Stimulated activated CD8-positive, alpha-beta memory T cell treated with anti-CD3 and anti-CD28 coated beads, Interleukin-12 subunit alpha, Interleukin-12 subunit beta, amount 100 ng/mL, for 24 hours (primary cell): ENCODE data around the gene CREG2.
A peak's percentile ranks its signal among the peaks of the same experiment; 100 is the strongest.
"Not testable (repeated sequence)": the region's sequence is repeated elsewhere in the genome, so short reads cannot be mapped to it uniquely, and the experiment has no call there.

ENCODE experiments used
- DNase-seq: peaks from one replicate; pipeline ENCODE4 v3.0.0-alpha.2; 2020; ENCODE audit errors: extremely low read depth

The CREG2 gene

DNA sequence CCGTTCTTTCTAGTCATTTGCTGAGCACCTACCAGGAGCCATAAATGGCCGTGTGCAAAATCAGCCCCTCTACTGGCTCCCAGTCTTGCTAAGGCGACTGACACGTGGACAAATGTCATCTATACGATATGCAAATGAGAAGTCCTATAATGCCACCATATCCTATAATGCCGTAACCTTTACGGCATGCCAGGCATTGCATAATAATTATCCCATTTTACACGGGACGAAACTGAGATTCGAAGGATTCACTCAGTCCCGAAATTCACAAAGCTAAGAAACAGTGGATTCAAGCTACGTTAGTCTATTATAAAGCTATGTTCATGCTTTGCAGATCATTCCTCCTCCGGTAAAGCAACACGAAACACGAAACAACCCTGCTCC, 44.7 kb downstream of the CREG2 start:
- no peak for DNase-seq

DNA sequence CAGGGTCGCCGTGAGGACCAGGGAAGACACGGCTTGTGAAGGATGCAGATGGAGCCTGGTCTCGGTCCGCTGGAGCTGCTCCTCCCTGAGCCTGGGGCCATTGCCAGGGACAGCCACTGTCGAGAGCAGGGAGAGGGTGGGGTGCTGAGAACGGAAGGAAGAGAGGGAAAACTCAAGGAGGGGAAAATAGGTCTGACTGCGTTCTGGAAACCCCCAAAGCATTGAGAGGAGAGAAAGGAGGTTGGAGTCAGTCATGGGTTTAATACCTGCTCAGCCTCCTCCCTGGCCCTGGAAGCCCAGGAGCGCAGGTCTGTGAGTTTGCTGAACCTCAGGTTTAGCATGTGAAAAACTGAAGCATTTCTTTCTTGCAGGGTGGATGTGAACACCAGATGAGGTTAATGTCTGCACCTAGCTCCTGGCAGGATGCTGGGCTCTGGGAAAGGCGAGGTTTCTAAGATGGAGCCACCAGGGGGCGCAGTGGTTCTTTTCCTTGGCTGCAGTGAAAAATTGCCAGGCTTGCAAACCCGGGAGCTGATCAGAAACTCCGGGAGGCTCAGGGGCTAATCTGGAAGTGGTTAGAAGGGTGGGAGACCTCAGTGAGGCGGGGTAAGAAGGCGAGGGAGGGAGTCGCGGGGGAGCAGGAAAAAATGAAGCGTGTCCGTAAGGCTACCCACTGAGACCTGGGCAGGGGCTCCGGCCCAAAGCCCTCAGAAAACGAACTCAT, 45.2 kb downstream of the CREG2 start:
- peak; percentile 49 for DNase-seq

DNA sequence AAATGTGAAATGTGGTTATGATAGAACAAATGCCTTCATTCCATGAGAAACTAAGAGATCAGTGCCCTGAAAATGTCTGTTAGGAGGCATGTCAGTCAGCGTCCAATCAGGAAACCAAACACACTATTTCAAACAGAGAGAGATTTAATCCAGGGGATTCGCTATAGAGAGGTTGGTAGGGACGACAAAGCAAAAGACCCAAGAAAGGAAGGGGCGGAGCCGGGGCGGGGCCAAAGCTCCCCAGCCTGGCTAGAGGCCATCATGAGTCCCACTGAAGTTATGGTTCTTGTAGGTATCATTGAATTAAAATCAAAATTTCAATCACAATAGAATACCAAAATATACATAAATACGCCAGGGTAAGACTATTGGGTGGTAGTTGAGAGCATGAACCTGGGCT, 45.9 kb downstream of the CREG2 start:
- no peak for DNase-seq

DNA sequence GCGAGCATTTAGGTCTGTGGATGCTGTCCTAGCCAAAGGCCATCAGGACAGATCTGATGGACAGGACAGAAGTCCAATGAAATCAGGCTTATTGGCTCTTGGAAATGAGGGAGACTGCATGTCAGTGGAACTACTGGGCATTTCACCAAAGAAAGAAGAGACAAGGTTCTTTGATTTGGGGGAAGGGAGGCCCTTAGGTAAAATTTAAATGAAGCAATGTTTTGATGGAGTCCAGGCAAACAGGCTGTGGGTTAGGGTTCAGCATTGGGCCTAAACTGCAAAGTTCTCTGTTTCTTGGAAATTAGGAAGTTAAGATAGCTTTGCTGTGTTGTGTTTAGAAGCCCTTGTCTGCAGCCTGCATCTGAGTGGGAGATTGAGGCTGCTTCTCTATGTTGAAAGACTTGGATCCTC, 47.2 kb downstream of the CREG2 start:
- no peak for DNase-seq

DNA sequence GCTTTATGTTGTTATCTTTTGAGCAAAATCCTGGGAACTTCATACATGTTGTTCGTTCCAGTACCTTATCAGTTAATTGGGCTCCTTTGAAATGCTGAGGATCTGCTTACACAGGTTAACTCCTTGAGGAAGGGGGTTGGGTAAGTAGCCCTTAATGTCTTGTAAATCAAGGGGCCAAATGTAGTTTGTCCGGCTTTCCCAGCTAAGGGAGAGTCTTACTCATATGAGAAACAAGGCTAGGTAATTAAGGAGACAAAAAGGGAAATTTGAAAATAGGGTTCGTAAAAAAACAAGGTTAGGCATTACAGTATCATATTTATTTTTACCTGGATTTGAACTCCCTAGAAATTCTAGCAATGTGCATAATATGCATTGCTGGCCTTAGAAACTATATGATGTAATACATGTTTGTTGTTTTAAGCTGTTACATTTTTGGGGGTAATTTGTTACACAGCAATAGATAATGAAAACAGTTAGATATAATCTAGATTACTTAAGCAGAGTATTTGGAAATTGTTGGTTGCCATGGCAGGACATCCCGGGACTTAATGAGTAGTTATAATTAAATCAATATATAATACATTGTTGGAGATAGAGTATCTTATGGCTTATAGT, 47.9 kb downstream of the CREG2 start:
- no peak for DNase-seq

DNA sequence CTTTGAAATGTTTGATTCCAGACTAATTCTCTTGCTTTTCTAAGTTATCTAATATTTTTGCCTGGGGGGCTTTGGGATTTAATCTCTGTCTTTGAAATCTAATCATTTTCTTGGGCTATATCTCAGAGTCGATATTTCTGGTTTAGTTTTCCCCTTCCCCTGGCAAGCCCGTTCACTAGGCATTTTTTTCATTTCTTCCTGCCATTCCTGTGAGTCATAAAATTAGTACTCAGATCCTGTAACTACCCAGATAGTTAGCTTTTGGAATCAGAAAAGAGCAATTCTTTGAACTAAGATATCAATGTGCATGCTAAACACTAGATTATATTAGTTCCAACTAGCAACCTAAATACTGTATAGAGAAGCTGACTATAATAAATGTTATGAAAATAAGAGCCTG, 49.4 kb downstream of the CREG2 start:
- DNase-seq, result no peak

DNA sequence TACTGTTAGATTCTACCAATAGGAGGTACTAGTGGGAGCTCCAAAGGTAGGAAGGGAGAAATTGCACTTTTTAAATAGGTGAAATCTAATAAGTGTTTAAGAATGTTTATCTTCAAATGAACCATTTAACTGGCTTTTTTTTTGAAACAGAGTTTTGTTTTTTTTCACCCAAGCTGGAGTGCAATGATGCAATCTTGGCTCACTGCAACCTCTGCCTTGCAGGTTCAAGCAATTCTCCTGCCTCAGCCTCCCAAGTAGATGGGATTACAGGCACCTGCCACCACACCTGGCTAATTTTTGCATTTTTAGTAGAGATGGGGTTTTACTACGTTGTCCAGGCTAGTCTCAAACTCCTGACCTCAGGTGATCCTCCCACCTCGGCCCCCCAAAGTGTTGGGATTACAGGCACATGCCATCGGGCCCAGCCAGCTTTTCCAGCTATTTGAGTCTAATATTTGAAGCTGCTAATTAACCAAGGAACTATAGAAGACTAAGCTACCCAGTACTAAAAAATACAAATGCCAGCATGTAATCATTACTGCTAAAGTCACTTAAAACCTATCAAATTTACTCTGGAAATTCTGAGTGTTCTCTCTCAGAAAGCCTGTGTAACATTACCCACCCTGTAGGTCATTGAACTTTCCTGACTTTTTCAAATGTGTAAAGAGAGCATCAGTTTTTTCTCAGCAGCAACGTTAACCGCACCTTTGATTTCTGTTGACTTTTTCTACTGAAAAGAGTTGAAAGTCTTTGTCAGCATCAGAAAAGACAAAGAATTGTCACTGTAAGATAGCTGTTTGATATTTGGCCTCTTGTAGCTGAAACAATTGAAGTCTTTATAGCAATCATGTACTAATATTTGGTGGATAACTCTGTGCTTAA, 54.2 kb downstream of the CREG2 start:
- no peak for DNase-seq

DNA sequence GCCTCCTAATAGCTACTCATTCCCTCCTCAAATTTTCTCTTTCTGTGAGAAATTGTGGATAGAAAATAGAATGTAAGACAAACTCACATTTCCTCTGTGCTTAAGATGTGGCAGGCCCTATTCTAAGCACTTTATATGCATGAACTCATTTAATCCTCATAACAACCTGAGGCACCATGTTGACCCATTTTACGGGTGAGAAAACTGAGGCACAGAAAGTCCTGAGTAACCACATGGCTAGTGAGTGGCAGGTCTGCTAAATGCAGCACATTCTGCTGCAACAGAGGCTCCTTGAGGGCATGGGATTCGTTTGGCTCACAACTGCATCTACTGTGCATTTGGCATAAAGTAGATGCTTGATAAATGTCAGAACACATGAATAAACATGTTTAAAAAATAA, 56.1 kb downstream of the CREG2 start:
- DNase-seq, result no peak

DNA sequence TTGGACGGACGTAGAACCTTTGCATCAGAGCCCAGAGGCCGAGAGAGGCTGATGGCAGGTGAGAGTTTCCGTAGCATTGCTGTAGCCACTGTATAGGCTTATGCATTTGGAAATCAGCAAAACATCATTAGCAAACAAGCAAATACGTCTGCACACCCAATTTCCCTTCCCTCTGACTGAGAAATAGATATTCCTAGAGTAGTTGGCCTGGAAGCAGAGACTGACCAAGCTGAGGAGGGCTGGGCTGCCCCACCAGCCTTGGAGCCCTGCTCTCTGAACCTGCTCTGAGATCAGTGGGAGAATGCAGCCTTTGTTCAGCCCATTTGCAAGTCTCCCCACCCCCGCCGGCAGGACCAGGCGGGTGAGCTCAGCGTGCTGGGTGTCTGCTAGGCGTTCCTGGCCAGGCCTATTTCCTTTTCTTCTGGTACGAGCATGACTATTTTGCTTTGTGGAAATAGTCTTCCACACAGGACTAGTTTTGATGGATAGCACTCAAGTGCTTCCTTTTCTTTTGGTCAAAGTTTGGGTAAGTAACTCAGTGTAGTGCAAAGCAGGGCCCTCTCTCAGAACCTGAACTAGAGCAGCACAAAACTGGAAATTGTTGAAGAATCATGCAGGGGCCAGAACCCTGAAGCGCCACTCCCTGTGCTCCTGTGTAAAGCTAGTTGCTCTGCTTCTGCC, 56.9 kb downstream of the CREG2 start:
- DNase-seq, result no peak

DNA sequence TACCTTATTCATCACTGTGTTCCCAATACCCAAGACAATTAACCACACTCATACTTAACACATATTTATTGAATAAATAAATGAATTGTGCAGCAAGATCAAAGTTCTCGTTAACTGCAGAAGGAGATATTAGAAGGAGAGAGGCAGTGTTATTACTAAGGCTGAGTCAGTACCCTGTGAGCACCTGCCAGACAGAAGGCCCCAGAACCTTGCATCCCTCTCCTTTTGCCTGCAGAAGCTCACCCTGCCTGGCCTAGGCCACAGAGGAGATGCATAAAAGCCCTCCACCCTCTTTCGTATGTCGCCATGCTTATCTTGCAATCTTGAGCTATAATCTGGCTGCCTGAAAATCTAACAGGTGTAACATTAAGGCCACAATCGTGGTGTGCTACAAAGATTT, 58.3 kb downstream of the CREG2 start:
- DNase-seq, result no peak

DNA sequence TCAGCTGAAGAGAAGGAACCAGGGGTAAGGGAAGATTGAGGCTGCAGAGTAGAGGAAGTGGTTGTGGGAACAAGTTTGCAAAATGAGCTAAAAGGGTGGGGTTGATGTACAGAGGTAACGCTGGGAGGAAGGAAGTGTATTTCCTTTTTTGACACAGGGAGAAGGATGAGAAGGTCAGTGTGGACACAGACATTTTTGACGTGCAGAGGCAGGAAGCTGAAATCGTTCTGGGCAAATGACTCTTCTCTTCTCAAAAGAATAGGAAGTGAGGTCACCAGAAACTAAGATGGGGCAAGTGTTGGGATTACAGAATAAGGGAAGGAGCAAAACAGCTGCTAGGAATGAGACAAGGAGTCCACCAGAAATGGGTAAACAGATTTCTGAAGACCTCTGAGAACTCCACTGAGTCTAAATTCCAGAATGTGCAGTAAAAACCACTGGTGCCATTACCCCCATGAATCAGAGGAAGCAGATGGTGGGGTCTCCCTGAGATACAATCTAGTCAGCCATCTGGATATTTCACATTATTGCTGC, 58.8 kb downstream of the CREG2 start:
- DNase-seq, result no peak

DNA sequence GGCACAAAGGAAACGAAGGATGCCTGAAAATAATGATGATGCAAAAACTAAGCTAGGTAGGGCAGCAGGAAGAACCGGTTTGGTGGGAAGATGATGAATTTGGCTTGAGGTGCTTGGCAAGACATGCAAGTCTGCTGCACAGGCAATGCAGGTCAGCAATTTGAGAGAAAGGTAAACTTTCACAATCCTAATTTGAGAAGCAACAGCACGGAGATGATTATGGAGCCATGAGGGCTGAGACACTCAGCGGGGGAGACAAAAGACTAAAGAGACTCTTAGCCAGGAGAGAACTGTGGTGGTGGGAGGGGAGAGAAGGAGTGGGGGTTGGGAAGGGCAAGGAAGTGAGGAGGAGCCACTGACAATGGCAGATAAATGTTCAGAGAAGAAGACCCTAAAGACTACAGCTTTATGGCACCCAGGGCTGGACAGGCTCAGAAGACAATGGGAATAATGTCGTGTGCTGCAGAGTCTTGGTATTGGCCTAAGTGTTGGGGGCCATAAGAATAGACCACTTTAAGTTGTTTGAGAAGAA, 59.4 kb downstream of the CREG2 start:
- DNase-seq, result no peak

DNA sequence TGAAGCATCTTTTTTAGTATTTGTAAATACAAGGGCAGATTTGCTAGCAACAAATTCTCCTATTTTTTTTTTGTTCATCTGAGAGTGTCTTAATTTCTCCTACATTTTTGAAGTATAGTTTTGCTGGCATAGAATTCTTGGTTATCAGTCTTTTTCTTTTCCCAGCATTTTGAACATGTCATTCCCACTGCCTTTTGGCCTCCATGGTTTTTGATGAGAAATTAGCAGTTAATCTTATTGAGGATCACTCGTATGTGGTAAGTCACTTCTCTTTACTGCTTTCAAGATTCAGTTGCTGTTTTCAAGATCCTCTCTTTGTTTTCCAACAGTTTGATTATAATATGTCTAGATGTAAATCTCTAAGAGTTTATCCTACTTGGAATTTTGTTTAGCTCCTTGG, 61.9 kb downstream of the CREG2 start:
- DNase-seq, result no peak

DNA sequence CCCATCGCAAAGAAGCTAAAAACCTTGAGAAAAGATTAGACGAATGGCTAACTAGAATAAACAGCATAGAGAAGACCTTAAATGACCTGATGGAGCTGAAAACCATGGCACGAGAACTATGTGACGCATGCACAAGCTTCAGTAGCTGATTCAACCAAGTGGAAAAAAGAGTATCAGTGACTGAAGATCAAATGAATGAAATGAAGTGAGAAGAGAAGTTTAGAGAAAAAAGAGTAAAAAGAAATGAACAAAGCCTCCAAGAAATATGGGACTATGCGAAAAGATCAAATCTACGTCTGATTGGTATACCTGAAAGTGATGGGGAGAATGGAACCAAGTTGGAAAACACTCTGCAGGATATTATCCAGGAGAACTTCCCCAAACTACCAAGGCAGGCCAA, 70.7 kb downstream of the CREG2 start:
- DNase-seq, result not testable (repeated sequence)

DNA sequence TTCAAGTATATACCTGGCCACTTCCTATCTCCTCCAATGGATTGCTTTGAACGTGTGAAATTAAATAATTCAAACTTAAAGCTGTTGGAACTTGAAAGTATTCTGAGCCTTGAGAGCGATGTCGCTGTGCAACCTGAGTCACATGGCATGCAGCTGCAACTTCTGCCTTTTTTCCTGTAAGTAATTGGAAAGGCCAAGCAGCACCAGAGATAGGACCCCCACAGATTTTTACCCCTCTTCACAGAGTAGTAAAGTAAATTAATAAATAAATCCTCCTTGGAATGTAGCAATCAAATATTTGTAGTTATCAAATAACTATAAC, 75.6 kb downstream of the CREG2 start:
- no peak for DNase-seq

DNA sequence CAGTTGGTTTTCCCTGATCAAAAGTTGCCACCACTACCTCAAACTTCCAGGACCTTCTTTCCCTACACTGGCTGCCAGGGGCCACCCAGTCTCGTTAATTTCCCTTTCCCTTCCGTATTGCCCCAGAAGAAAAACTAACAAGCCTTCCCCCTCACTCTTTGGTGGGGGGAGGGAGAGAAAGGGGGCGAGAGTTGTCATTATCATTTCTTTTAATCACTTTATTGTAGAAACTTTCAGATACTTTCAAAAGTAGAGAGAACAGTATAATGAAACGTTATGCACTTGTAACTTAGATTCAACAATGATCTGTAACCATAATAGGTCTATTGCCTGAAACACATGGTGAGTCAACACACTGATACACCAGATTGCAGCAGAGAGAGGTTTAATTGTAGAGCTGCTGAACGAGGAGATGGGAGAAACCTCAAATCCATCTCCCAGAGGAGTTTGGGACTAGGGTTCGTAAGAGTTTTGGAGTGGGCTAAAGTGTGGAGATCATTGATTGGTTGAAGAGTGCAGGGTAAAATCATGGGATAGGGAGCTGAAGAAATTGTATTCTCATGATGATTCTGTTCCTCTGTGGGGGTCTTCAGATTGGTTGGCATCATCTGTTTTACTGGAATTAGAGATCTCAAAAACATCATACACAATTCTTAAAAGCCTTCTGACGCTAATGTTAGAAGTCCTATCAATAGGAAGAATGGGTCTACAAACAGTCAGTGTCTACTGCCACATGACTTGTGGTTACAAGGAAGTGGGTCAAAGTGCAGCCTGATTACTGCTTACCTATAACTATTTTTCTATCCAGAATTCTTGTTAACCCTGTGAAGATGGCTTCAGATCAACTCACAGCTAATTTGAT, 76.2 kb downstream of the CREG2 start:
- no peak for DNase-seq

DNA sequence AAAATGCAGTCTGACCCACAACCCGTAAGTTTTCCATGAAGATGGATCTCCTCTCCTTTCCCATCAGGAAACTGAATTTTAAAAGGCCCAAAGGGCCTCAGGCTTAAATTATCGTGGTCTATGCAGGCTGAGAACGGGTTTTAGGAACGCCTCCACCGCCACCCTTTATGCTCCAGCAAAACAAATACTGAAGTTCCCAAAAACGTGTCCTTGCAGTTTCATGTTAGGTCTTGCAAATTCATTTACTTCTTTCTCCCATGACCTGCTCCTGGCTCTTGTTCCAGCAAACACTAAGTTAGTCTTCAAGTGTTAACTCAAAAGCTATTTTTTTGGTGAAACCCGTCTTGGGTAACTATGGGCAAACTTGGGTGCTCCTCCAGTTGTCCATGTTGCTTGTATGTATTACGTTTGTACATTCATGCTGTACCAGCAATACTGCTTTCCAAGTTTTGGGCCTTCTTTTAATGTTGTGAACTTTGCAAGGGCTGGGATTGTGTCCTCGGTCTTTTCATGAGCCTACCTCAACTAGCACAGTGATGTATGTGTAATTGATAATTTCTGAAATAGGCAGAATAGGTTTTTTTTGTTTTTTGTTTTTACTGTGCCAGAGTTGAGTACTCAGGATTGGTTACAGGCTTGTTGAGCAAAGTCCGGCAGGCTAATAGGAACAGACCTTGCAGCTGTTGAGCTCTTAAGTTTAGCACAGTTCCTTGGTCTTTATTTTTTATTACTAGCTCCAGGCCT, 77.0 kb downstream of the CREG2 start:
- no peak for DNase-seq

DNA sequence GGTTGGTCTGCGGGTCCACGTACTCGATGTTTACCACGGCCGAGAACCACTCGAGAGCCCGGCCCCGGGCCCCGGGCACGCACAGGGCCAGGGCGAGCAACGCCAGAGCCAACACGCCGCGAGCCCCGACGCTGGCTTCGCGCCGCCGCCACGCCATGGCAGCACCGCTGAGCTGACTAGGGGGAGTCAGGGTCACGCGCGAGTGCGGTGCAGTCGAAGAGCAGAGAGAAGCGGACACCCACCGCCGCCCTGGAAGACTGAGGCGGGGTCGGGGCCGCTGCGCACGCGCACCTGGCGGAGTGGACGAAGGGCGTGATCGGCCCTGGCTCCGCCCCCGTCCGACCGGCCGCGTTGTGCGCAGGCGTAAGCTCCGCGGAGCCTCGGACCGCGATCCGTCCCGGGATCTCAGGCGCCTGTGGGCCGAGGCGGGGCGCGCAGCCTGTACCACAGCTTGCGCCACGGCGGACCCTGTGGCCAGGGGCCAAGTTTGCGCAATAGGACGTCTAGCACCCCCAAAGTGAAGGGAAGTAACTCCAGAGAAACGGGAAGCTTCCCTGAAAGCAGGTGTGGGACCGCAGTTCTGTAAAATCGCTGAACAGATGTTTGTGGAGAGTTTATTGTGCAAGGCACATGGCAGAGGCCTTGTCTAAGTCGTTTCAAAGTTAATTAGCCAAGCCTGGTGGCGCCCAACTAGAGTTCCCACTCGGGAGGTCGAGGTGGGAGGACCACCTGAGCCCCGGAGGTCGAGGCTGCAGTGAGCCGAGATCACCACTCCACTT, 78.7 kb downstream of the CREG2 start, which contains the start of gene RNF149:
Gene RNF149, minus strand, starts transcription at position 270 of the 779 bp plus-strand sequence. Its CDS starts 113 bp downstream, at position 157.
- DNase-seq, result peak; percentile 81

DNA sequence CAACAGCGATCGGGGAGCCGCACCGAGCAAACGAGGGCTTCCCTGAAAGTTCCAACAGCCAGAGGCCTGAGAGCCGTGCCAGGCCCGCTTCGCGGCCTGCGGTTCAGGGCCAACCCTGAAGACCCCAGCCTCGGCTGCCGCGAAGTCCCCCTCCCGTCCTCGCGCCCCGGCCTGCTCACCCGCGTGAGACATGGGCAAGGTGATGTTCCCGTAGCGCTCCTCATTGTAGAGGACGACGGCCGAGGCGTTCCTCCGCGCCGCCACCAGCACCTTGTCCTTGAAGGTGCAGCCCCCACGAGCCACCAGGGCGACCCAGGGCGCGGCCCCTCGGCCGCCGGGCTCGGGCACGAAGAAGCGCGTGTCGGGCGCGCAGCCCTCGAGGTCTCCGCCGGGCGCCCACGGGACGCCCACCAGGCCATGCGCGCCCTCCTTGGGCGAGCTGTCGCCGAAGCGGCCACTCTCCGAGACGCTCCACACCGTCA, 79.3 kb downstream of the CREG2 start:
- no peak for DNase-seq
